ENCODE data around the gene SCGB3A2. TPM values are rescaled to one million over a fixed set of nuclear protein-coding genes. Genes with fewer than 3 reads are reported as not detected.

The SCGB3A2 gene
- polyA plus RNA-seq, 1 donor (not counting 4 experiments of a cell fraction or from before 2014, with no cell fraction given): not detected

- Histone ChIP-seq H4K20me1 (ENCODE audit: control insufficient read depth, extremely low read depth, insufficient read depth, low read length) (no peaks in the 10 kb centered on the region), H3K27me3 (ENCODE audit: control insufficient read depth, extremely low read depth, insufficient read depth, low read length) (no peaks in the 10 kb centered on the region), H3K4me3 (ENCODE audit: control insufficient read depth in 2 of 3, extremely low read depth in 1 of 3, insufficient read depth in 2 of 3, low read depth in 1 of 3, low read length in 3 of 3) (no peak overlapping the region), H3K36me3 (ENCODE audit: control insufficient read depth in 2 of 2, extremely low read depth in 1 of 2, insufficient read depth in 2 of 2, low read length in 2 of 2) (no peaks in the 10 kb centered on the region), H2AFZ (ENCODE audit: control insufficient read depth, low read length) (no peak overlapping the region), H3K27ac (ENCODE audit: control insufficient read depth, insufficient read depth, low read length) (no peak overlapping the region), H3K4me2 (ENCODE audit: control insufficient read depth, extremely low read depth, insufficient read depth, low read depth, low read length) (no peak overlapping the region), H3K9me1 (ENCODE audit: control insufficient read depth, extremely low read depth, insufficient read depth, low read length) (no peaks in the 10 kb centered on the region), H3K9me3 (ENCODE audit: control insufficient read depth, low read depth, low read length) (no peaks in the 10 kb centered on the region), H3K79me2 (ENCODE audit: control insufficient read depth, insufficient read depth, low read length) (no peaks in the 10 kb centered on the region), H3K4me1 (ENCODE audit: control insufficient read depth, extremely low read depth, insufficient read depth, low read length) (no peaks in the 10 kb centered on the region), H3K9ac (ENCODE audit: control insufficient read depth, extremely low read depth, insufficient read depth, low read length) (no peak overlapping the region)
- no peak for DNase-seq (ENCODE audit: low read depth, low spot score)
- TF ChIP-seq EZH2 (IDR thresholded peaks at IDR 0.05; ENCODE audit: low read length) (no peak), CTCF (optimal IDR thresholded peaks at IDR 0.05 in 1 of 3, IDR thresholded peaks at IDR 0.05 in 1 of 3, conservative IDR thresholded peaks at IDR 0.05 in 1 of 3; ENCODE audit: extremely low read depth in 1 of 3, insufficient read depth in 2 of 3, low read length in 3 of 3) (no peak)
- dilution Hi-C loops (cut with MboI; ENCODE audit: extremely low pct_ligation_motif_present, low sequenced_read_pairs): no loop called here
- FAIRE-seq: no peak
Measured at GRCh38 chr5:147845618-147846017, 32.9 kb upstream of the SCGB3A2 start.

GRCh38 chr5:147849226-147849625, 29.3 kb upstream of the SCGB3A2 start:
- H4K20me1 ChIP-seq (ENCODE audit: control insufficient read depth, extremely low read depth, insufficient read depth, low read length): no peaks in the 10 kb centered on the region
- H2AFZ ChIP-seq (ENCODE audit: control insufficient read depth, low read length): no peak overlapping the region
- H3K4me1 ChIP-seq (ENCODE audit: control insufficient read depth, extremely low read depth, insufficient read depth, low read length): no peaks in the 10 kb centered on the region
- no peak for DNase-seq (ENCODE audit: low read depth, low spot score)
- no peak overlapping the region for H3K4me3 ChIP-seq (ENCODE audit: control insufficient read depth in 2 of 3, extremely low read depth in 1 of 3, insufficient read depth in 2 of 3, low read depth in 1 of 3, low read length in 3 of 3)
- TF ChIP-seq EZH2 (IDR thresholded peaks at IDR 0.05; ENCODE audit: low read length) (no peak), CTCF (optimal IDR thresholded peaks at IDR 0.05 in 1 of 3, IDR thresholded peaks at IDR 0.05 in 1 of 3, conservative IDR thresholded peaks at IDR 0.05 in 1 of 3; ENCODE audit: extremely low read depth in 1 of 3, insufficient read depth in 2 of 3, low read length in 3 of 3) (no peak)
- no peak for FAIRE-seq
- no peak overlapping the region for H3K4me2 ChIP-seq (ENCODE audit: control insufficient read depth, extremely low read depth, insufficient read depth, low read depth, low read length)
- no peaks in the 10 kb centered on the region for H3K9me3 ChIP-seq (ENCODE audit: control insufficient read depth, low read depth, low read length)
- no peaks in the 10 kb centered on the region for H3K79me2 ChIP-seq (ENCODE audit: control insufficient read depth, insufficient read depth, low read length)
- no peak overlapping the region for H3K27ac ChIP-seq (ENCODE audit: control insufficient read depth, insufficient read depth, low read length)
- dilution Hi-C loops (cut with MboI; ENCODE audit: extremely low pct_ligation_motif_present, low sequenced_read_pairs): no loop called here
- no peak overlapping the region for H3K9ac ChIP-seq (ENCODE audit: control insufficient read depth, extremely low read depth, insufficient read depth, low read length)
- H3K36me3 ChIP-seq (ENCODE audit: control insufficient read depth in 2 of 2, extremely low read depth in 1 of 2, insufficient read depth in 2 of 2, low read length in 2 of 2): no peaks in the 10 kb centered on the region
- H3K9me1 ChIP-seq (ENCODE audit: control insufficient read depth, extremely low read depth, insufficient read depth, low read length): no peaks in the 10 kb centered on the region
- H3K27me3 ChIP-seq (ENCODE audit: control insufficient read depth, extremely low read depth, insufficient read depth, low read length): no peaks in the 10 kb centered on the region
